Upper lobe of right lung (tissue), 1 donor: ENCODE measurements around the gene FOXA2. TPM values are rescaled to one million over a fixed set of nuclear protein-coding genes. Genes with fewer than 3 reads are reported as not detected.
A peak's percentile ranks its signal among the peaks of the same experiment; 100 is the strongest.

Experiments
- ATAC-seq: fragments of 200-7000 bp; cut with Tn5 transposase; one replicate; pipeline ENCODE4 v1.9.1; 2020; ENCODE audit warnings: mild to moderate bottlenecking, moderate library complexity
- DNase-seq: peaks from one replicate; pipeline ENCODE4 v3.0.0-alpha.2; 2020
- H3K27ac ChIP-seq: fragments of 200-600 bp; one replicate; pipeline ENCODE4 v1.8.0; 2022
- H3K27me3 ChIP-seq: fragments of 200-600 bp; one replicate; pipeline ENCODE4 v1.8.0; 2022; ENCODE audit warnings: mild to moderate bottlenecking
- H3K36me3 ChIP-seq: fragments of 200-600 bp; one replicate; pipeline ENCODE4 v1.8.0; 2022
- H3K4me1 ChIP-seq: fragments of 200-600 bp; one replicate; pipeline ENCODE4 v1.8.0; 2022
- H3K4me3 ChIP-seq: fragments of 200-600 bp; one replicate; pipeline ENCODE4 v1.8.0; 2022; ENCODE audit warnings: mild to moderate bottlenecking
- H3K9me3 ChIP-seq: fragments of 200-600 bp; one replicate; pipeline ENCODE4 v1.8.0; 2022
- intact Hi-C: fragments of 100-400 bp; cut with DNase I; formaldehyde crosslinking; loops from one replicate; pipeline ENCODE4 v1.11.0; 2022
- total RNA-seq: library from RNA; stranded (reverse); fragmentation: NEBNext Ultra II Directional; extraction: Animal tissue kit (Norgen Biotek cat#: 25700); gene quantifications from one replicate; pipeline ENCODE4 v1.2.1, GENCODE V29; 2021
- TF ChIP-seq, protein P1 (sequence below): fragments of 200-600 bp; IDR thresholded peaks from one replicate; pipeline ENCODE4 v1.8.0; 2022; ENCODE audit warnings: antibody characterized with exemption
- donor health status: DM: no; HTN: yes; CAD: no; lungs with severe emphysema.

The FOXA2 gene
- total RNA-seq, 1 donor from 2014 or later: 21.7 TPM

GRCh38 chr20:22575087-22575721 lies 9.2 kb downstream of the FOXA2 start:
- TF ChIP-seq, protein P1, sequence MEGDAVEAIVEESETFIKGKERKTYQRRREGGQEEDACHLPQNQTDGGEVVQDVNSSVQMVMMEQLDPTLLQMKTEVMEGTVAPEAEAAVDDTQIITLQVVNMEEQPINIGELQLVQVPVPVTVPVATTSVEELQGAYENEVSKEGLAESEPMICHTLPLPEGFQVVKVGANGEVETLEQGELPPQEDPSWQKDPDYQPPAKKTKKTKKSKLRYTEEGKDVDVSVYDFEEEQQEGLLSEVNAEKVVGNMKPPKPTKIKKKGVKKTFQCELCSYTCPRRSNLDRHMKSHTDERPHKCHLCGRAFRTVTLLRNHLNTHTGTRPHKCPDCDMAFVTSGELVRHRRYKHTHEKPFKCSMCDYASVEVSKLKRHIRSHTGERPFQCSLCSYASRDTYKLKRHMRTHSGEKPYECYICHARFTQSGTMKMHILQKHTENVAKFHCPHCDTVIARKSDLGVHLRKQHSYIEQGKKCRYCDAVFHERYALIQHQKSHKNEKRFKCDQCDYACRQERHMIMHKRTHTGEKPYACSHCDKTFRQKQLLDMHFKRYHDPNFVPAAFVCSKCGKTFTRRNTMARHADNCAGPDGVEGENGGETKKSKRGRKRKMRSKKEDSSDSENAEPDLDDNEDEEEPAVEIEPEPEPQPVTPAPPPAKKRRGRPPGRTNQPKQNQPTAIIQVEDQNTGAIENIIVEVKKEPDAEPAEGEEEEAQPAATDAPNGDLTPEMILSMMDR: no peak
- H3K27me3 ChIP-seq: peaks cover 80% of the 10 kb centered on the region

DNA sequence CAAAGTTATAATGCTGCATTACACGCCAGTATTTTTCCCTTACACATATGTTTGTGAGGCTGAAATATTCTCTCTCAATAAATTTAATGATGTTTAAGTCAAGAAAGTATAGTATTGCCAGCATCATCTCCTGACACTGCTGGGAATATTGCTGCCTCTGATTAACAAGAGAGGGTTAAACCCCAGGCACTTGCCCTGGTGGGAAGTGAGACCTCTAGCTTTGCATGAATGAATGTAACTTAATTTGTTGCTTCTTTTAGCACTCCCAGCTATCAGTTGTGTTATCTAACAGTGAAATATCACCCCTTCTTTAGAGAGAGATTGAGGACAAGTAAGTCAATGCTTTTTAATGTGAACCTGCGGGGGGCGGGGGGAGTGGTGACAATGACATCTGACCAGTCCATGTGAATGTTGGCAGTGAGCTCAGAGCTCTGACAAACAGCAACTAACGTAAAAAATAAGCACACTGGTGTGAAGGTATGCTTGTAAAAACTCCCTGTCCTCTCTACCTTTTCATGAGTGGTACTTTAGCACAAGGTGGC lies 9.8 kb downstream of the FOXA2 start:
- Histone ChIP-seq H3K27ac (no peak overlapping the region), H3K27me3 (peaks cover 79% of the 10 kb centered on the region), H3K4me1 (no peaks in the 10 kb centered on the region), H3K36me3 (no peaks in the 10 kb centered on the region), H3K9me3 (no peaks in the 10 kb centered on the region), H3K4me3 (no peak overlapping the region)
- DNase-seq (no peak), ATAC-seq (no peak)
- TF ChIP-seq, protein P1: no peak
- intact Hi-C loops: no loop called here

More at GRCh38 chr20:22575087-22575721, 9.2 kb downstream of the FOXA2 start:
- intact Hi-C loops: no loop called here
- no peaks in the 10 kb centered on the region for H3K36me3 ChIP-seq
- ATAC-seq (no peak), DNase-seq (no peak)
- H3K4me1 ChIP-seq: no peaks in the 10 kb centered on the region
- no peaks in the 10 kb centered on the region for H3K9me3 ChIP-seq
- no peak overlapping the region for H3K4me3 ChIP-seq
- no peak overlapping the region for H3K27ac ChIP-seq

- Histone ChIP-seq H3K4me1 (no peaks in the 10 kb centered on the region), H3K4me3 (no peak overlapping the region), H3K9me3 (no peaks in the 10 kb centered on the region), H3K27me3 (peaks cover 78% of the 10 kb centered on the region), H3K27ac (peak overlapping the region; percentile 42), H3K36me3 (no peaks in the 10 kb centered on the region)
- intact Hi-C loops: no loop called here
- no peak for DNase-seq
- TF ChIP-seq, protein P1: no peak
- peak; percentile 49 for ATAC-seq
Measured at GRCh38 chr20:22572491-22572890, 11.9 kb downstream of the FOXA2 start.

DNA sequence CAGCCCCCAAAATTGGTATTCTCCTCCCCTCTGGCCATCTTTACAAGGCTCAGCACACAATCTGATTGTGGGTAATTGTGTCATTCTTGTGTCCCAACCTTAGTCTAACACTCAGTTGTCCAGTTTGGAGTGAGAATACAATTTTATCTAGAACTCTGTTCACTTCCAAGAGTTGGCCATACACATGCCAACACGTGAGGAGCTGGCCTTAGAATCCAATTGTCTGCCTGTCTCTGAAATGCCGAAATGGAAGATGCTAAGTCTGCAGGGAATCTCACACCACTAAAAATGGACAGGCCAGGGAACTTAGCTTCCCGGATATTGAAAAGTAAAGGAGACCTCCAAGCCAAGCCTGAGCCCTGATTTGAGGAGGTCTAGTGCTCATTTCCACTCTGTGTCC lies 12.3 kb downstream of the FOXA2 start:
- H3K36me3 ChIP-seq: no peaks in the 10 kb centered on the region
- TF ChIP-seq, protein P1: no peak
- H3K27me3 ChIP-seq: peaks cover 78% of the 10 kb centered on the region
- ATAC-seq (no peak), DNase-seq (no peak)
- intact Hi-C loops: no loop called here
- H3K9me3 ChIP-seq: no peaks in the 10 kb centered on the region
- H3K4me1 ChIP-seq: no peaks in the 10 kb centered on the region
- peak overlapping the region; percentile 42 for H3K27ac ChIP-seq
- no peak overlapping the region for H3K4me3 ChIP-seq

DNA sequence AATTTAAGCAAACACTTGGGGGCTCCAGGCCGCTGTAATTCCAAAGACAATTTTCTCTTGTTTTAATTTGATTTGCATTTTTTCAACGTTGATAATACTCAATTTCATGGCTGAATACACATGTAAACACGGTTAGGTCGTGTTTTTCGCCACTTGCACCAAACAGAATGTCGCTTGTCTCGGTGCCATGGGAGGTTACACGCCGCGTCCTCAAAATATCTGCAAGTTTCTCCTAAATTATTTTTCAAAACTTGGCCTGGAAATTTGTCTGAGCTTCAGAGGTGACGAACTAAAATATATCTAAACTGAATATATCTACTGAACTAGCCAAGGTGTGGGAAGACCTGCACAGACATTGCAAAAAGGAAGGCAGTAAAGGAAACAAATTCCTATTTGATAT lies 15.0 kb downstream of the FOXA2 start:
- H3K4me3 ChIP-seq: peak overlapping the region; percentile 36
- no peaks in the 10 kb centered on the region for H3K4me1 ChIP-seq
- H3K27ac ChIP-seq: peak overlapping the region; percentile 88
- intact Hi-C loops: no loop called here
- no peaks in the 10 kb centered on the region for H3K36me3 ChIP-seq
- ATAC-seq: no peak
- TF ChIP-seq, protein P1: no peak
- H3K9me3 ChIP-seq: no peaks in the 10 kb centered on the region
- H3K27me3 ChIP-seq: peaks cover 74% of the 10 kb centered on the region
- no peak for DNase-seq
